ENCODE data around the gene DHTKD1.
"Not testable (repeated sequence)": the region's sequence is repeated elsewhere in the genome, so short reads cannot be mapped to it uniquely, and the experiment has no call there.

DHTKD1 gene

GRCh38 chr10:12062754-12063482 is 5.8 kb upstream of the DHTKD1 start:
- no peak for DNase-seq (ENCODE audit: low spot score)

- DNase-seq (ENCODE audit: low spot score) = no peak
These were observed 5.3 kb upstream of the DHTKD1 start for GRCh38 chr10:12063483-12063818.

GRCh38 chr10:12067336-12067735 is 1.4 kb upstream of the DHTKD1 start:
- no peak for DNase-seq (ENCODE audit: low spot score)

GRCh38 chr10:12071441-12071840 is 2.7 kb downstream of the DHTKD1 start:
- DNase-seq (ENCODE audit: low spot score) = not testable (repeated sequence)

- DNase-seq (ENCODE audit: low spot score) = no peak
These were observed 4.8 kb downstream of the DHTKD1 start for GRCh38 chr10:12073526-12073925.

- no peak for DNase-seq (ENCODE audit: low spot score)
These were observed 8.9 kb downstream of the DHTKD1 start for GRCh38 chr10:12077580-12078180.

- no peak for DNase-seq (ENCODE audit: low spot score)
These were observed 12.7 kb downstream of the DHTKD1 start for GRCh38 chr10:12081470-12081869.

GRCh38 chr10:12081879-12082557 is 13.3 kb downstream of the DHTKD1 start:
- DNase-seq (ENCODE audit: low spot score) = no peak

- no peak for DNase-seq (ENCODE audit: low spot score)
These were observed 20.2 kb downstream of the DHTKD1 start for GRCh38 chr10:12088919-12089318.

GRCh38 chr10:12091421-12091820 is 22.7 kb downstream of the DHTKD1 start:
- no peak for DNase-seq (ENCODE audit: low spot score)

- not testable (repeated sequence) for DNase-seq (ENCODE audit: low spot score)
These were observed 28.6 kb downstream of the DHTKD1 start for GRCh38 chr10:12097361-12097760.

GRCh38 chr10:12097791-12098190 is 29.0 kb downstream of the DHTKD1 start:
- DNase-seq (ENCODE audit: low spot score) = no peak

GRCh38 chr10:12098966-12099365 is 30.2 kb downstream of the DHTKD1 start:
- no peak for DNase-seq (ENCODE audit: low spot score)

GRCh38 chr10:12103802-12104201 is 35.0 kb downstream of the DHTKD1 start:
- no peak for DNase-seq (ENCODE audit: low spot score)

GRCh38 chr10:12107781-12108180 is 39.0 kb downstream of the DHTKD1 start:
- DNase-seq (ENCODE audit: low spot score) = peak; percentile 25

GRCh38 chr10:12109286-12109685 is 40.5 kb downstream of the DHTKD1 start:
- no peak for DNase-seq (ENCODE audit: low spot score)

GRCh38 chr10:12111528-12111927 is 42.8 kb downstream of the DHTKD1 start:
- no peak for DNase-seq (ENCODE audit: low spot score)

GRCh38 chr10:12113627-12114026 is 44.9 kb downstream of the DHTKD1 start:
- no peak for DNase-seq (ENCODE audit: low spot score)

- DNase-seq (ENCODE audit: low spot score) = no peak
These were observed 52.9 kb downstream of the DHTKD1 start for GRCh38 chr10:12121673-12122072.

GRCh38 chr10:12129222-12130111 is 60.7 kb downstream of the DHTKD1 start, which contains the start of gene SEC61A2:
Gene SEC61A2, plus strand, starts transcription at chr10:12129677. Its CDS starts 111 bp downstream, at chr10:12129788.
- DNase-seq (ENCODE audit: low spot score) = peak; percentile 95

- peak; percentile 45 for DNase-seq (ENCODE audit: low spot score)
These were observed 61.6 kb downstream of the DHTKD1 start for GRCh38 chr10:12130237-12130872.

- no peak for DNase-seq (ENCODE audit: low spot score)
These were observed 66.9 kb downstream of the DHTKD1 start for GRCh38 chr10:12135631-12136030.
